ENCODE measurements around the gene MAPK10.

The MAPK10 gene

DNA sequence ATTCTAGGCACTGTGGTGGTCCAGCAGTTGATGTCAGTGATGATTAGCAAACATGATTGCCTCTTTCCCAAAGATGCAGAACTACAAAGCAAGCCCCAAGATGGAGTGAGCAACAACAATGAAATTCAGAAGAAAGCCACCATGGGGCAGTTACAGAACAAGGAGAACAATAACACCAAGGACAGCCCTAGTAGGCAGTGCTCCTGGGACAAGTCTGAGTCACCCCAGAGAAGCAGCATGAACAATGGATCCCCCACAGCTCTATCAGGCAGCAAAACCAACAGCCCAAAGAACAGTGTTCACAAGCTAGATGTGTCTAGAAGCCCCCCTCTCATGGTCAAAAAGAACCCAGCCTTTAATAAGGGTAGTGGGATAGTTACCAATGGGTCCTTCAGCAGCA, 365.3 kb downstream of the MAPK10 start:
- TF ChIP-seq TCF12 (IDR thresholded peaks at IDR 0.05; ENCODE audit: low read depth) (no peak), EGR1 (IDR thresholded peaks at IDR 0.05) (no peak), CEBPB (IDR thresholded peaks at IDR 0.05) (no peak), TAF1 (IDR thresholded peaks at IDR 0.05; ENCODE audit: low read depth) (no peak)

DNA sequence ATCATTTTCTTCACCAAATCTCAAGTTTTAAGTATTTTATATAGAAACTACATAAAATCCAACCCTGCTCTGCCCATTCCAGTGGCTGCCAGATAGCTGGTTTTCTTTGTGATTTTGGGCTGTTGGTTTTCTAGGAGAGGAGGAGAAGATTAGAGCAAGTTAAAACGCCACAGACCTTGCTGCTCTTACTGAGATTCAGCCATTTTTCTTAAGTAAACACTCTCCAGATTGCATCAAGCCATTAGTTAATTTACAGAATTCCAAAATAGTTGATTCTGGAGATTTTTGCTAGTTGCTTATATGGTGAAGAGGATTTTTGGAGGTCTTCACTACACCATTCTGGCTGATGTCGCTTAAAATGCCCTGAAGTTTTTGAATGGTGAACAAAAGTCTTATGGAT, 366.2 kb downstream of the MAPK10 start:
- no peak for TF ChIP-seq TCF12 (IDR thresholded peaks at IDR 0.05; ENCODE audit: low read depth)
- no peak for TF ChIP-seq ZBTB7A (IDR thresholded peaks at IDR 0.05; ENCODE audit: low read depth)
- TF ChIP-seq CREB1 (IDR thresholded peaks at IDR 0.05; ENCODE audit: low read depth): no peak
- no peak for TF ChIP-seq TEAD4 (IDR thresholded peaks at IDR 0.05)

DNA sequence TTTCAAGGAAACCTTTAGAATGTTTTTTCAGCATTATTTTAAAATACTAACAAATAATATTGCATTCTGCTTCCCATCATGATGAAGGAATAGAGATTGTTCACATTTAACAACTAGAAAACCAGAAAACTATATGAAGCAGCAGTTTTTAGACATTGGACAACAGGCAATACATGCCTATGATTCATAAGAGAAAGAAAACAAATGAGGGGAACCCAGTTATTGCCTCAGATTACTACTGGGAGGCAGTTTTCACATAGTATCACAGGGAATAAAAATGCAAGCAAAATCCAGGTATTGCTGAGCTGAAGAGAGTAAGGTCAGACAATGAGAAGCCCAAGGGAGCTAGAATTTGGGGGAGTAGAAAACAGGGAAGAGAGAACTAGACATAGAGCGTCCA, 373.6 kb downstream of the MAPK10 start:
- no peak for TF ChIP-seq TAF1 (IDR thresholded peaks at IDR 0.05; ENCODE audit: low read depth)
- no peak for TF ChIP-seq TCF12 (IDR thresholded peaks at IDR 0.05; ENCODE audit: low read depth)
- no peak for TF ChIP-seq NFIC (IDR thresholded peaks at IDR 0.05)
- TF ChIP-seq, protein P1, sequence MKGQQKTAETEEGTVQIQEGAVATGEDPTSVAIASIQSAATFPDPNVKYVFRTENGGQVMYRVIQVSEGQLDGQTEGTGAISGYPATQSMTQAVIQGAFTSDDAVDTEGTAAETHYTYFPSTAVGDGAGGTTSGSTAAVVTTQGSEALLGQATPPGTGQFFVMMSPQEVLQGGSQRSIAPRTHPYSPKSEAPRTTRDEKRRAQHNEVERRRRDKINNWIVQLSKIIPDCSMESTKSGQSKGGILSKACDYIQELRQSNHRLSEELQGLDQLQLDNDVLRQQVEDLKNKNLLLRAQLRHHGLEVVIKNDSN (IDR thresholded peaks at IDR 0.05): no peak
- TF ChIP-seq RAD21 (IDR thresholded peaks at IDR 0.05; ENCODE audit: low read depth): no peak

DNA sequence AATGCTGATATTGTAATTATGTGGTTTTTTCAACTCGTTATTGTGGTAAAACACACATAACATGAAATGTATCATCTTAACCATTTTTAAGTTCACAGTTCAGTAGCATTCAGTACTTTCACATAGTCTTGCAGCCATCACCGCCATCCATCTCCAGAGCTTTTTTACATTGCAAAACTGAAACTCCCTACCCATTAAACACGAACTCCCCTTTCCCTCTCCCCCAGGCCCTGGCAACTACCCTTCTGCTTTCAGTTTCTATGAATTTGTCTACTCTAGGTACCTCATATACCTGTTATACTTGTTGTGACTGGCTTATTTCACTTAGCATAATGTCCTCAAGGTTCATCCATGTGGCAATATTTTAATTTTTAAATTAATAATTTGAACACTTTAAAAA, 380.6 kb downstream of the MAPK10 start:
- TF ChIP-seq, protein P2, sequence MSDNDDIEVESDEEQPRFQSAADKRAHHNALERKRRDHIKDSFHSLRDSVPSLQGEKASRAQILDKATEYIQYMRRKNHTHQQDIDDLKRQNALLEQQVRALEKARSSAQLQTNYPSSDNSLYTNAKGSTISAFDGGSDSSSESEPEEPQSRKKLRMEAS (IDR thresholded peaks at IDR 0.05): no peak
- TF ChIP-seq EP300 (IDR thresholded peaks at IDR 0.05; ENCODE audit: borderline replicate concordance) (no peak), CREB1 (IDR thresholded peaks at IDR 0.05; ENCODE audit: low read depth) (no peak), YY1 (IDR thresholded peaks at IDR 0.05; ENCODE audit: low read depth) (no peak), RAD21 (IDR thresholded peaks at IDR 0.05; ENCODE audit: low read depth) (no peak)

DNA sequence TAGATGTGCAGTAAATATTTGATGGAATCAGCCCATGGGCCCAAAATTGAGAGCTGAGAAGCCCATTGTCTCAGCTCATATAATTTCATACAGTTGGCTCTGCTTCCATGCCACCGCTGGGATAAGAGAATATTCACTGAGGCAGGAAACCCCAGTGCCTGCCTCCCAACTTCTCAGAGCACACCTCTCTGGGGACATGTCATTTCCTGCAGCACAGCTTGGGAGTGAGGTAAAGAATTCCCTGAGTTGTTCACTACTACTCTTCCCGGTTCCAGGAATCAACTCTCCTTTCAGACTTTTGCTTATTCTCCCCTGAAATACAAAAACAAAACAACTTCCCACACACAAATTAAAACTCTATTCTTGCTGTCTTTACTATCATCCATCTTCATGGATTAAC, 389.3 kb downstream of the MAPK10 start:
- TF ChIP-seq, protein P2 (IDR thresholded peaks at IDR 0.05): no peak
- TF ChIP-seq ZBTB7A (IDR thresholded peaks at IDR 0.05; ENCODE audit: low read depth) (no peak), EP300 (IDR thresholded peaks at IDR 0.05; ENCODE audit: borderline replicate concordance) (no peak), TEAD4 (IDR thresholded peaks at IDR 0.05) (no peak), FOXM1 (IDR thresholded peaks at IDR 0.05; ENCODE audit: borderline replicate concordance, low read depth) (no peak), YY1 (IDR thresholded peaks at IDR 0.05; ENCODE audit: low read depth) (no peak), CEBPB (IDR thresholded peaks at IDR 0.05) (no peak), CREB1 (IDR thresholded peaks at IDR 0.05; ENCODE audit: low read depth) (no peak), RAD21 (IDR thresholded peaks at IDR 0.05; ENCODE audit: low read depth) (no peak), TCF12 (IDR thresholded peaks at IDR 0.05; ENCODE audit: low read depth) (no peak)
- TF ChIP-seq, protein P3, sequence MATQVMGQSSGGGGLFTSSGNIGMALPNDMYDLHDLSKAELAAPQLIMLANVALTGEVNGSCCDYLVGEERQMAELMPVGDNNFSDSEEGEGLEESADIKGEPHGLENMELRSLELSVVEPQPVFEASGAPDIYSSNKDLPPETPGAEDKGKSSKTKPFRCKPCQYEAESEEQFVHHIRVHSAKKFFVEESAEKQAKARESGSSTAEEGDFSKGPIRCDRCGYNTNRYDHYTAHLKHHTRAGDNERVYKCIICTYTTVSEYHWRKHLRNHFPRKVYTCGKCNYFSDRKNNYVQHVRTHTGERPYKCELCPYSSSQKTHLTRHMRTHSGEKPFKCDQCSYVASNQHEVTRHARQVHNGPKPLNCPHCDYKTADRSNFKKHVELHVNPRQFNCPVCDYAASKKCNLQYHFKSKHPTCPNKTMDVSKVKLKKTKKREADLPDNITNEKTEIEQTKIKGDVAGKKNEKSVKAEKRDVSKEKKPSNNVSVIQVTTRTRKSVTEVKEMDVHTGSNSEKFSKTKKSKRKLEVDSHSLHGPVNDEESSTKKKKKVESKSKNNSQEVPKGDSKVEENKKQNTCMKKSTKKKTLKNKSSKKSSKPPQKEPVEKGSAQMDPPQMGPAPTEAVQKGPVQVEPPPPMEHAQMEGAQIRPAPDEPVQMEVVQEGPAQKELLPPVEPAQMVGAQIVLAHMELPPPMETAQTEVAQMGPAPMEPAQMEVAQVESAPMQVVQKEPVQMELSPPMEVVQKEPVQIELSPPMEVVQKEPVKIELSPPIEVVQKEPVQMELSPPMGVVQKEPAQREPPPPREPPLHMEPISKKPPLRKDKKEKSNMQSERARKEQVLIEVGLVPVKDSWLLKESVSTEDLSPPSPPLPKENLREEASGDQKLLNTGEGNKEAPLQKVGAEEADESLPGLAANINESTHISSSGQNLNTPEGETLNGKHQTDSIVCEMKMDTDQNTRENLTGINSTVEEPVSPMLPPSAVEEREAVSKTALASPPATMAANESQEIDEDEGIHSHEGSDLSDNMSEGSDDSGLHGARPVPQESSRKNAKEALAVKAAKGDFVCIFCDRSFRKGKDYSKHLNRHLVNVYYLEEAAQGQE (IDR thresholded peaks at IDR 0.05; ENCODE audit: low read depth): no peak
- TF ChIP-seq, protein P1 (IDR thresholded peaks at IDR 0.05): no peak

DNA sequence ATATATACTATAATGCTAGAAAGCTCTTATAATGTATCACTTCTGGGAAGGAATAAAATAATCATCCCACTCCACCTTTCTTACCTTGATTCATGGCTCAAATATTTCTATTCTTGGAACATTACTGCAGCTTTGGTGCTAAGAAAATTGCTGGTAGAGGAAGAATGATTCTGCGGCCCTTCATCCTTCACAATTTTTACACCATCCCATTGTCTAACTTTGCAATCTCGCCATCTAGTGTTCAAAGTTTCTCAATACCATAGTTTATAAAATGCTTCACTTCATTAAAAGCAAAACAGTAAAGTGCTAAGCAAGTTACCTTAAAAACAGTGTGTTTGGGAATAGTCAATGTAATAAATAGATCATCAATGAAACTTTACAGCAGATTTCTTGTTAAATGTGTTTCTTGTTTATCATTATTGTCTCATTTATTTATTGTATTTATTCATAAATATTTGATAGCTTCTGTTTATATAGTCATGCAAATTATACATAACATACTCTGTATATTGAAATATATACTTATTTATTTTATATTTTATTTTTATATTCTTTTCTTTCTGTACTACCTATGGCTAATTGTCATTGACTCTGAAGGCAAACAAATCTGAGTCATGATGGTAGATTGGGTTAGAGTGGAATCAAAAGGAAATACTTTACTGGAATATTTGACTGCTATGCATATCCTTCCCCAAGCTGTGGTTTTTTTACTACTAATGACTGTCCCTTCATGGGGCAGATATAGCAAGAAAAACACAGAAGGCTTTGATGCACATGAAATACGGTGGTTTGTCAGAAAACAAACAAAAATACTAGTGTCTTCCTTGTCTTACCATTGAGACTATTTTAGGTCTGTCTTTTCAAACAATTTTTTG, 390.7 kb downstream of the MAPK10 start:
- TF ChIP-seq RAD21 (IDR thresholded peaks at IDR 0.05; ENCODE audit: low read depth): peak; percentile 65
- TF ChIP-seq ZBTB7A (IDR thresholded peaks at IDR 0.05; ENCODE audit: low read depth): no peak

DNA sequence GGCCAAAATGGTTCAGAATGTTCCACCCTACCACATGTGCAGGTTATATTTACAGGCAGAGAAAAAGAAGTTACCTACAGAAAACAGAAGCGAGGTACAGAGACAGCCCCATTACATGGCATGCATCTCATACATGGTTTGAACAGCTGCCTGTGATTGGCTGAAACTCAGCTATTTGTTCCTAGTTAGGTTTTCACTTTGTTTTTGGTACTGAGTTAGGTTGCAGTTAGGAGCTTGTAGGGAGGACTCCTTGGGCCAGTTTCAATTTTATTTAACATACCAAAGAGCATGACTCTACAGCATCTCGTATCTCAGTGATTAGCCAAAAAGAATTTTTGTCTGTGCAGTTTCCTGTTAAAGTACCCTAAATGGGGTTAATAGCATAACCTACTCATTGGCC, 392.0 kb downstream of the MAPK10 start:
- no peak for TF ChIP-seq CREB1 (IDR thresholded peaks at IDR 0.05; ENCODE audit: low read depth)
- TF ChIP-seq, protein P2 (IDR thresholded peaks at IDR 0.05): no peak
- TF ChIP-seq YY1 (IDR thresholded peaks at IDR 0.05; ENCODE audit: low read depth): no peak
- no peak for TF ChIP-seq ZBTB7A (IDR thresholded peaks at IDR 0.05; ENCODE audit: low read depth)
- TF ChIP-seq CEBPB (IDR thresholded peaks at IDR 0.05): no peak
- TF ChIP-seq, protein P3 (IDR thresholded peaks at IDR 0.05; ENCODE audit: low read depth): no peak
- no peak for TF ChIP-seq TCF12 (IDR thresholded peaks at IDR 0.05; ENCODE audit: low read depth)
- TF ChIP-seq, protein P1 (IDR thresholded peaks at IDR 0.05): no peak
- TF ChIP-seq EGR1 (IDR thresholded peaks at IDR 0.05): no peak
- no peak for TF ChIP-seq FOXM1 (IDR thresholded peaks at IDR 0.05; ENCODE audit: borderline replicate concordance, low read depth)
- TF ChIP-seq NFIC (IDR thresholded peaks at IDR 0.05): no peak
- TF ChIP-seq TAF1 (IDR thresholded peaks at IDR 0.05; ENCODE audit: low read depth): no peak
- no peak for TF ChIP-seq RAD21 (IDR thresholded peaks at IDR 0.05; ENCODE audit: low read depth)
- no peak for TF ChIP-seq TEAD4 (IDR thresholded peaks at IDR 0.05)
- TF ChIP-seq EP300 (IDR thresholded peaks at IDR 0.05; ENCODE audit: borderline replicate concordance): no peak

Data from Ishikawa (cell line).